Fibroblast of villous mesenchyme (primary cell): Measurements from ENCODE around the gene MFAP5. TPM values are rescaled to one million over a fixed set of nuclear protein-coding genes. Genes with fewer than 3 reads are reported as not detected.
A peak's percentile ranks its signal among the peaks of the same experiment; 100 is the strongest.
"Not testable (repeated sequence)": the region's sequence is repeated elsewhere in the genome, so short reads cannot be mapped to it uniquely, and the experiment has no call there.

Experiments
- DNase-seq: peaks from one replicate; pipeline ENCODE4 v3.0.0-alpha.2; 2010; ENCODE audit warnings: low read depth
- H3K4me3 ChIP-seq: 2 replicates; pipeline ENCODE4 v1.5.1; 2011; ENCODE audit warnings: low read depth, mild to moderate bottlenecking, low read length
- CTCF ChIP-seq: IDR thresholded peaks from 2 replicates; pipeline ENCODE4 v1.5.1; 2012; ENCODE audit warnings: low read depth, mild to moderate bottlenecking, low read length; ENCODE audit not compliant: insufficient read depth
- total RNA-seq: library from RNA; depleted of rRNA; stranded (reverse); fragments of >200 nt; gene quantifications from 2 replicates; pipeline ENCODE4 v1.2.3, GENCODE V29; 2012

Gene MFAP5
- total RNA-seq, 1 donor, result 0.86 TPM

- no peak overlapping the region for H3K4me3 ChIP-seq
- no peak for TF ChIP-seq CTCF
- DNase-seq, result no peak
Observed at GRCh38 chr12:8622646-8623045, 40.0 kb downstream of the MFAP5 start.

GRCh38 chr12:8615206-8615605, 47.4 kb downstream of the MFAP5 start:
- DNase-seq, result no peak
- TF ChIP-seq CTCF, result no peak
- H3K4me3 ChIP-seq, result no peak overlapping the region

GRCh38 chr12:8613881-8614280, 48.7 kb downstream of the MFAP5 start:
- not testable (repeated sequence) for H3K4me3 ChIP-seq, DNase-seq

- DNase-seq, result no peak
- no peak for TF ChIP-seq CTCF
Observed at GRCh38 chr12:8612629-8613028, 50.0 kb downstream of the MFAP5 start, which contains the start of gene AICDA. TSS of gene AICDA (minus strand) at chr12:8612859. CDS start at chr12:8612767, 92 bp downstream.

GRCh38 chr12:8609061-8609570, 53.5 kb downstream of the MFAP5 start:
- peak; percentile 77 for TF ChIP-seq CTCF
- peak overlapping the region; percentile 21 for H3K4me3 ChIP-seq
- DNase-seq, result peak; percentile 43

More at GRCh38 chr12:8612629-8613028, 50.0 kb downstream of the MFAP5 start, which contains the start of gene AICDA:
- H3K4me3 ChIP-seq, result no peak within 1 kb of the TSS

GRCh38 chr12:8606890-8607289, 55.7 kb downstream of the MFAP5 start:
- TF ChIP-seq CTCF, result no peak
- DNase-seq, result no peak
- H3K4me3 ChIP-seq, result no peak overlapping the region

- no peak overlapping the region for H3K4me3 ChIP-seq
- TF ChIP-seq CTCF, result no peak
- no peak for DNase-seq
Observed at GRCh38 chr12:8605057-8605456, 57.6 kb downstream of the MFAP5 start.

GRCh38 chr12:8603856-8604255, 58.8 kb downstream of the MFAP5 start:
- no peak overlapping the region for H3K4me3 ChIP-seq
- no peak for TF ChIP-seq CTCF
- no peak for DNase-seq
